Measurements from ENCODE around the gene TIMP2. TPM values are rescaled to one million over a fixed set of nuclear protein-coding genes. Genes with fewer than 3 reads are reported as not detected.

Gene TIMP2
- total RNA-seq, 1 experiment from 2014 or later, result 64.8 TPM

DNA sequence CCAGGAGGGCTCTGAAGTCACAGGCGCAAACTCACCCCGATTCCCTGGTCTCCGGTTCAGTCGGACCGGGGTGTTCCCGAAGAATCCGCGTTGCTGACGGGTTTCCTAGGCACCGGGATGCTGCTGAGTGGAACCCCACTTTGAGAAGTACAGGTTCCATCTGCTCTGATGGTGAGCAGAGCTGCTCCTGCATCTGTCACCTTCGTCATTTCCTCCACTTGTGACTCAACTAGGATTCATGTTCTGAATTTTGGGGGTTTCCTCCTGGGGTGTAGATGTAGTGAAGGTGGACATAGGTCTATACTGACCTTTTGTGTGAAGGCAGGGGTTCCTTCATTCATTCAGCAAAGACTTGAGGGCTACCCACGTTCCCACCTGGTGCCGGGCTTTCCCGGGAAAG, 29.5 kb upstream of the TIMP2 start:
- H3K4me2 ChIP-seq (ENCODE audit: low read length), result no peak overlapping the region
- no peak overlapping the region for H3K9ac ChIP-seq (ENCODE audit: low read length)
- H3K4me3 ChIP-seq (replicated peaks in 1 of 2; ENCODE audit: low read depth in 1 of 2, low read length in 2 of 2), result no peak overlapping the region
- ChIA-PET POLR2A (no interaction called here), CTCF (interaction anchor here (1.4 kb wide), 1 partner anchor 89 kb away, joined by 5 read pairs; no protein-coding TSS in a partner anchor), RAD21 (ENCODE audit: low non-redundant PET in 1 of 2, low total read pairs in 2 of 2, uncharacterized antibody in 2 of 2, unreplicated experiment in 2 of 2) (no interaction called here)
- DNase-seq (ENCODE audit: low read depth, low spot score) (no peak), ATAC-seq (no peak)
- no peaks in the 10 kb centered on the region for H3K27me3 ChIP-seq (ENCODE audit: insufficient read depth, low read length)
- H3K9me2 ChIP-seq (ENCODE audit: insufficient read depth), result 0 out of 2 replicates have a peak, but pooled peaks cover 4% of the 10 kb centered on the region
- H3K4me1 ChIP-seq (ENCODE audit: control insufficient read depth in 1 of 2, insufficient read depth in 2 of 2, low read length in 2 of 2), result peaks cover 0 to 23% of the 10 kb centered on the region in 2 experiments; a peak in 2 of 4 replicates
- no peak overlapping the region for H3K27ac ChIP-seq (ENCODE audit: low read depth, low read length)
- BruUV-seq (replicated peaks), result no TSS peak
- no peaks in the 10 kb centered on the region for H3K79me2 ChIP-seq (ENCODE audit: insufficient read depth, low read length)
- H2AFZ ChIP-seq (ENCODE audit: low read depth, low read length, poor library complexity, severe bottlenecking), result no peak overlapping the region
- H4K20me1 ChIP-seq (ENCODE audit: insufficient read depth), result no peaks in the 10 kb centered on the region
- H3K36me3 ChIP-seq (ENCODE audit: control insufficient read depth in 1 of 2, insufficient read depth in 2 of 2, low read length in 2 of 2), result no peaks in the 10 kb centered on the region
- TF ChIP-seq CEBPB (IDR thresholded peaks at IDR 0.05; ENCODE audit: low read depth) (no peak), CBX3 (IDR thresholded peaks at IDR 0.05; ENCODE audit: low read depth) (no peak), ELF1 (IDR thresholded peaks at IDR 0.05; ENCODE audit: borderline replicate concordance, low read depth) (no peak)
- TF ChIP-seq, protein P1, sequence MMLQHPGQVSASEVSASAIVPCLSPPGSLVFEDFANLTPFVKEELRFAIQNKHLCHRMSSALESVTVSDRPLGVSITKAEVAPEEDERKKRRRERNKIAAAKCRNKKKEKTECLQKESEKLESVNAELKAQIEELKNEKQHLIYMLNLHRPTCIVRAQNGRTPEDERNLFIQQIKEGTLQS (IDR thresholded peaks at IDR 0.05), result no peak
- H3K9me3 ChIP-seq (ENCODE audit: control insufficient read depth in 1 of 2, insufficient read depth in 1 of 2, low read depth in 1 of 2, low read length in 2 of 2), result no peaks in the 10 kb centered on the region
- intact Hi-C loops (cut with micrococcal nuclease), result no loop called here

DNA sequence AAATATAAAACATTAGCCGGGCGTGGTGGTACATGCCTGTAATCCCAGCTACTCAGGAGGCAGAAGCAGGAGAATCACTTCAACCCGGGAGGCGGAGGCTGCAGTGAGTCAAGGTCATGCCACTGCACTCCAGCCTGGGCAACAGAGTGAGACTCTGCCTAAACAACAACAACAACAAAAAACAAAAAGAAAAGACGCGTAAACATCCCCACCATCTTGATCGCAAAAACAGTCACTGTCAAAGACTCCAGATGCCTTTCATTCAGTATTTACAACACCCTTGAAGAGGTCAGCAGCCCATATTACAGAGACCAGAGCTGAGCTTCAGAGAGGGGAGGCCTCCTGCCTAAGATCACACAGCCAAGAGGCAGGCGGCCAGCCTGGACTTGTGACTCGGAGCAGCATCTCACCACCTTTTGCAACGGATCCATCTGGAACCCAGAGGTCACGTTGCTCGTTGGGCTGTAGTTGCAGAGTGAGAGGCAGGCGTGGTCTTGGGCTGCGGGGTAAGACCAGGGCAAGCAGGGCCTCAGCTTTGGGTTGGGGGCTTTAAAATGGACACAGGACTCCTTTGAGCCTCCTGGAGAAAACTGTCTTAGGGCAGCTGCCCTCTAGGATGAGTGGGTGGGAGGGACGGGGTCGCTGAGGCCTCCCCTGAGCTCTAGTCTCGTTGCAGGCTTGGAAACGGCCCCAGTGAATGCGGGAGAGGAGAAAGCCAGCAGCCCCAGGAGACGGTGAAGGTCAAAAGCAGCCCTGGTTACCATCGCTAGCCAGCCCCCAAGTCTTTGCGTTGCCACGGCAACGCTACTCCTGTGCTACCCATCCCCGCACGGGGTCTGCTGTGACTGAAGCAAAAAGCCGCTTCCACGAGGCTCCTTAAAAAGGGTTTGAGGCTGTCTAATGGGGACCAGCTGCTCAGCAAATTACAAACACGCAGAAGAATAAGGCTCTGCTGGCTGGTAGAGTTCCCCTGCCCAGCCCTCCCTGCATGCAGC, 28.5 kb upstream of the TIMP2 start:
- H3K36me3 ChIP-seq (ENCODE audit: control insufficient read depth in 1 of 2, insufficient read depth in 2 of 2, low read length in 2 of 2), result no peaks in the 10 kb centered on the region
- ATAC-seq (no peak), DNase-seq (ENCODE audit: low read depth, low spot score) (no peak)
- H2AFZ ChIP-seq (ENCODE audit: low read depth, low read length, poor library complexity, severe bottlenecking), result no peak overlapping the region
- ChIA-PET POLR2A (interaction anchor here (1.0 kb wide), 1 partner anchor 18 kb away, joined by 3 read pairs; no protein-coding TSS in a partner anchor), CTCF (interaction anchor here (1.4 kb wide), 1 partner anchor 88 kb away, joined by 5 read pairs; no protein-coding TSS in a partner anchor), RAD21 (ENCODE audit: low non-redundant PET in 1 of 2, low total read pairs in 2 of 2, uncharacterized antibody in 2 of 2, unreplicated experiment in 2 of 2) (no interaction called here)
- intact Hi-C loops (cut with micrococcal nuclease), result no loop called here
- H4K20me1 ChIP-seq (ENCODE audit: insufficient read depth), result no peaks in the 10 kb centered on the region
- H3K4me3 ChIP-seq (replicated peaks in 1 of 2; ENCODE audit: low read depth in 1 of 2, low read length in 2 of 2), result no peak overlapping the region
- peaks cover 0 to 13% of the 10 kb centered on the region in 2 experiments; a peak in 3 of 4 replicates for H3K4me1 ChIP-seq (ENCODE audit: control insufficient read depth in 1 of 2, insufficient read depth in 2 of 2, low read length in 2 of 2)
- no peaks in the 10 kb centered on the region for H3K79me2 ChIP-seq (ENCODE audit: insufficient read depth, low read length)
- H3K27ac ChIP-seq (ENCODE audit: low read depth, low read length), result no peak overlapping the region
- BruUV-seq (replicated peaks), result no TSS peak
- H3K4me2 ChIP-seq (ENCODE audit: low read length), result no peak overlapping the region
- H3K9me2 ChIP-seq (ENCODE audit: insufficient read depth), result 0 out of 2 replicates have a peak, but pooled peaks cover 4% of the 10 kb centered on the region
- no peak overlapping the region for H3K9ac ChIP-seq (ENCODE audit: low read length)
- no peaks in the 10 kb centered on the region for H3K9me3 ChIP-seq (ENCODE audit: control insufficient read depth in 1 of 2, insufficient read depth in 1 of 2, low read depth in 1 of 2, low read length in 2 of 2)
- H3K27me3 ChIP-seq (ENCODE audit: insufficient read depth, low read length), result no peaks in the 10 kb centered on the region
- TF ChIP-seq SIN3A (IDR thresholded peaks at IDR 0.05; ENCODE audit: low read depth), result no peak
- no peak for TF ChIP-seq POLR2AphosphoS5 (IDR thresholded peaks at IDR 0.05; ENCODE audit: low read depth, low read length)
- TF ChIP-seq ZFX (IDR thresholded peaks at IDR 0.05), result no peak
- TF ChIP-seq TCF7L2 (IDR thresholded peaks at IDR 0.05; ENCODE audit: borderline replicate concordance, extremely low read depth, insufficient read depth, insufficient read length), result no peak
- TF ChIP-seq EZH2phosphoT487 (IDR thresholded peaks at IDR 0.05; ENCODE audit: borderline replicate concordance), result no peak
- TF ChIP-seq, protein P2, sequence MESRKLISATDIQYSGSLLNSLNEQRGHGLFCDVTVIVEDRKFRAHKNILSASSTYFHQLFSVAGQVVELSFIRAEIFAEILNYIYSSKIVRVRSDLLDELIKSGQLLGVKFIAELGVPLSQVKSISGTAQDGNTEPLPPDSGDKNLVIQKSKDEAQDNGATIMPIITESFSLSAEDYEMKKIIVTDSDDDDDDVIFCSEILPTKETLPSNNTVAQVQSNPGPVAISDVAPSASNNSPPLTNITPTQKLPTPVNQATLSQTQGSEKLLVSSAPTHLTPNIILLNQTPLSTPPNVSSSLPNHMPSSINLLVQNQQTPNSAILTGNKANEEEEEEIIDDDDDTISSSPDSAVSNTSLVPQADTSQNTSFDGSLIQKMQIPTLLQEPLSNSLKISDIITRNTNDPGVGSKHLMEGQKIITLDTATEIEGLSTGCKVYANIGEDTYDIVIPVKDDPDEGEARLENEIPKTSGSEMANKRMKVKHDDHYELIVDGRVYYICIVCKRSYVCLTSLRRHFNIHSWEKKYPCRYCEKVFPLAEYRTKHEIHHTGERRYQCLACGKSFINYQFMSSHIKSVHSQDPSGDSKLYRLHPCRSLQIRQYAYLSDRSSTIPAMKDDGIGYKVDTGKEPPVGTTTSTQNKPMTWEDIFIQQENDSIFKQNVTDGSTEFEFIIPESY (IDR thresholded peaks at IDR 0.05; ENCODE audit: extremely low read depth, insufficient replicate concordance, low read length), result no peak
- TF ChIP-seq SP1 (IDR thresholded peaks at IDR 0.05; ENCODE audit: low read depth), result no peak
- no peak for TF ChIP-seq EZH2 (IDR thresholded peaks at IDR 0.05)
- TF ChIP-seq CEBPB (IDR thresholded peaks at IDR 0.05; ENCODE audit: low read depth), result no peak
- TF ChIP-seq, protein P3, sequence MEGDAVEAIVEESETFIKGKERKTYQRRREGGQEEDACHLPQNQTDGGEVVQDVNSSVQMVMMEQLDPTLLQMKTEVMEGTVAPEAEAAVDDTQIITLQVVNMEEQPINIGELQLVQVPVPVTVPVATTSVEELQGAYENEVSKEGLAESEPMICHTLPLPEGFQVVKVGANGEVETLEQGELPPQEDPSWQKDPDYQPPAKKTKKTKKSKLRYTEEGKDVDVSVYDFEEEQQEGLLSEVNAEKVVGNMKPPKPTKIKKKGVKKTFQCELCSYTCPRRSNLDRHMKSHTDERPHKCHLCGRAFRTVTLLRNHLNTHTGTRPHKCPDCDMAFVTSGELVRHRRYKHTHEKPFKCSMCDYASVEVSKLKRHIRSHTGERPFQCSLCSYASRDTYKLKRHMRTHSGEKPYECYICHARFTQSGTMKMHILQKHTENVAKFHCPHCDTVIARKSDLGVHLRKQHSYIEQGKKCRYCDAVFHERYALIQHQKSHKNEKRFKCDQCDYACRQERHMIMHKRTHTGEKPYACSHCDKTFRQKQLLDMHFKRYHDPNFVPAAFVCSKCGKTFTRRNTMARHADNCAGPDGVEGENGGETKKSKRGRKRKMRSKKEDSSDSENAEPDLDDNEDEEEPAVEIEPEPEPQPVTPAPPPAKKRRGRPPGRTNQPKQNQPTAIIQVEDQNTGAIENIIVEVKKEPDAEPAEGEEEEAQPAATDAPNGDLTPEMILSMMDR (IDR thresholded peaks at IDR 0.05 in 2 of 3, conservative IDR thresholded peaks at IDR 0.05 in 1 of 3; ENCODE audit: borderline replicate concordance in 1 of 3, insufficient read depth in 1 of 3, low read depth in 2 of 3, low read length in 2 of 3), result no peak
- TF ChIP-seq, protein P1 (IDR thresholded peaks at IDR 0.05), result no peak

All from HCT116 (cell line).